HG02763 (cell line): ENCODE data around the gene SET.
A peak's percentile ranks its signal among the peaks of the same experiment; 100 is the strongest.
"Not testable (repeated sequence)": the region's sequence is repeated elsewhere in the genome, so short reads cannot be mapped to it uniquely, and the experiment has no call there.

Experiments
- ATAC-seq: cut with Tn5 transposase; IDR thresholded peaks from one replicate; pipeline ENCODE4 v1.9.1; 2021; ENCODE audit warnings: mild to moderate bottlenecking, moderate library complexity; ENCODE audit not compliant: unreplicated experiment

SET gene, protein sequence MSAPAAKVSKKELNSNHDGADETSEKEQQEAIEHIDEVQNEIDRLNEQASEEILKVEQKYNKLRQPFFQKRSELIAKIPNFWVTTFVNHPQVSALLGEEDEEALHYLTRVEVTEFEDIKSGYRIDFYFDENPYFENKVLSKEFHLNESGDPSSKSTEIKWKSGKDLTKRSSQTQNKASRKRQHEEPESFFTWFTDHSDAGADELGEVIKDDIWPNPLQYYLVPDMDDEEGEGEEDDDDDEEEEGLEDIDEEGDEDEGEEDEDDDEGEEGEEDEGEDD

DNA sequence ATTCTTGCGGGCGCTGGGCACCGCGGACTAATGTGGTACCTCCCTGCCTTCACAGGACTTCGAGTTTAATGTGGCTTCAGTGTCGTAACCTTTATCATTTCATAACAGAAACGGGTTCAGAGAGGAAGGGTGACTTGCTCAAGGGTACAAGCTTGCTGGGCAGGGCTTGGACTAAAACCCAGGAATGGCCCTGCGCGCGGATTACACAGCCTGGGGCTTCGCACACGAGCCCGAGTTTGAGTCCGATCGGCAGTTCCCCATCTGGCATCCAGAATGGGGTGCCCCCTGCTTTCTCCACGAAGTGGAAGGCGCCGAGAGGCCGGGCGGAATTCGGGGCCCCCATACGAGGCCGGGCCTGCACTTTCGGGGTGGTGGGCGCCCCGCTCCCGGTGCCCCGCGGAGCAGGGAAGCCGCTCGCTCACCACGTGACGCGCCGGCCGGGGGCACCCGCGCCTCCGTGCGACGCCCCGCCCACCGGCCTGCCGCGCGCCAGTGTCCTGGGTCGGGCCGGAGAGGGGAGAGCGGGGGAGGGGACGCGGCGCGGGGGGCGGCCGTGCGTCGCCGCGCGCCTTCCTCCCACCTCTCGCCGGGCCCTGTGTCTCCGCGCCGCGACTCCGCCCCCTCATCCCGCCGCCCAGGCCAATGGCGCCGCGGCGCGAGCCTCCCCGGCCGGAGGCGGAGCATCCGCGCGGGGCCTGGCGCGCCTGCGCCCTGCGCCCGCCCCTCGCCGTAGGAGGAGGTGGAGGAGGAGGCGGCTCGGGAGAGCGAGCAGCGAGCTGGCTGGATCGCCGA is at the start of gene SET:
SET (plus strand) TSS at position 722 of the 792 bp plus-strand sequence. CDS start 361 bp downstream, outside the sequence.
- peak; percentile 75 for ATAC-seq

DNA sequence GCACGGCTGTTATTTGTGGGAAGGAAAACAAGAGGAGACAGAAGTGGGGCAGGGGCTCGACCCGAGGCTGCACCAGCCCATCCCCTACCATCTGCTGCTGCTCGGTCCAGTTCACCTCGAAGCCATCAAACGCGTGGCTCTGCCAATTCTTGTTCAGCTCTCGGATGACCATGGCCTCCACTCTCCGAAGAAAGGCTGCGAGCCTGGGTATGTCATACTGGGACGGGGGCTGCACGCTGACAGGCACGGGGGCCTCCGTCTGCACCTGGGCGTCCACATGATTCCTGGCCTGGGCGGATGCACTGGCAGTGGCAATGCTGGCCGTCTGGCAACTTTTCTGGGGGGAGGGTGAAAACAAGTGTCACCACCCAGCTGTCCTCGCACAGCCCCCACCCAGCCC is 48.4 kb upstream of the SET start:
- ATAC-seq: no peak

DNA sequence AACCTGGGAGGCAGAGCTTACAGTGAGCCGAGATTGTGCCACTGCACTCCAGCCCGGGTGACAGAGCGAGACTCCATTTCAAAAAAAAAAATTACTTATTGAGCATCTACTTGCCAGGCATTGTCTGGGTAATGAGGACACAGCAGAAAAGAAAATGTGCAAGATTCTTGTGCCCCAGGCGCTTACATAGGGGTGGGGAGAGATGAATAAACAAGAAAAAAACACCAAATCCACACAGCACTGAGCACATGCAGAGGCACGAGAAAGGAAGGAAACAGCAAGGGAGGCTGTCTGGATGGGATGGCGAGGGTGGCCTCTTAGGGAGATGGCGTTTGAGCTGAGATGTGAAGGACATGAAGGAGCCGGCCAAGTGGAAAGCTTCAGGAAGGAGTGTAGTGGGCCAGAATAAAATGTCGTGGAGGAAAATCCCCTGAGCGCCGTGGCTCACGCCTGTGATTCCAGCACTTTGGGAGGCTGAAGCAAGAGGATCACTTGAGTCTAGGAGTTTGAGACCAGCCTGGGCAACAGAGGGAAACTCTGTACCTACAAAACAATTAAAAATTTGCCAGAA is 46.3 kb upstream of the SET start:
- no peak for ATAC-seq

DNA sequence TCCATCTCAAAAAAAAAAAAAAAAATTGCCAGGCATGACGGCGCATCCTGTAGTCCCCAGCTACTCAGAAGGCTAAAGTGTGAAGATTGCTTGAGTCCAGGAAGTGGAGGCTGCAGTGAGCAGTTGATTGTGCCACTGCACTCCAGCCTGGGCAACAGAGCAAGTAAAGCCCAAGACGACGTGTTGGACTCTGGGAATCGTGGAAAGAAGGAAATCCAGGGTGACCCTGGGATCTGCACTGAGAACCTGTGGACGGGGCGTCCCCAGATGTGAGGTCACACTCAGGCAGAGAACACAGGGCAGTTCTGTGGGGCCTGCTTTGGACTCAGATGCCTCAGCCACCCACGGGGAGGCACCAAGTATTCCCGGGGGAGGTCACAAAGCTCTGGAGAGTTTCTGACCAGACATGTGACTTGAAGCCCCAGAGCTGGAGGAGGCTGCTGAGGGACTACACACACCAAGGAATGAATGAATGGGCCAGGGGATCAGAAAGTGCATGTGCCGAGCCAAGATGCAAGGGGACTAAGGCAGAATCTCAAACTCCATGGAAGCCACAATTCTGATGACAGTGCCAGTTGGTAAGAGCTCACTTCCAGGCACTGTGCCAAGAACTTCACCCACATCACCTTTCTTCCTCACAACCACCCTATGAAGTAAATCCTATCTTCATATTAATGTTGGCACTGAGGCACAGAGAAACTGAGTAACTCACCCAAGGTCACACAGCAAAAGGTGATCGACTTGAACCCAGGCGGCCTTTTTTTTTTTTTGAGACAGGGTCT is 45.3 kb upstream of the SET start:
- peak; percentile 49 for ATAC-seq

DNA sequence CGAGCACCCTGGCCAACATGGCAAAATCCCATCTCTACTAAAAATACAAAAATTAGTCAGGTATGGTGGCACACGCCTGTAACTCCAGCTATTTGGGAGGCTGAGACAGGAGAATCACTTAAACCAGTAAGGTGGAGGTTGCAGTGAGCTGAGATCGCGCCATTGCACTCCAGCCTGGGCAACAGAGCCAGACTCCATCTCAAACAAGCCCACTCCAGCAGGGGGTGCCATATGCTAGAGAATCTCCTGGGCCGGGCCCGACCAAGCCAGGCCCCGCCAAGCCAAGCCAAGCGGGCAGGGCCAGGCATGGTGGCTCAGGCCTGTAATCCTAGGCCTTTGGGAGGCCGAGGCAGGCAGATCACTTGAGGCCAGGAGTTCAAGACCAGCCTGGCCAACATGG is 40.8 kb upstream of the SET start:
- ATAC-seq: not testable (repeated sequence)

DNA sequence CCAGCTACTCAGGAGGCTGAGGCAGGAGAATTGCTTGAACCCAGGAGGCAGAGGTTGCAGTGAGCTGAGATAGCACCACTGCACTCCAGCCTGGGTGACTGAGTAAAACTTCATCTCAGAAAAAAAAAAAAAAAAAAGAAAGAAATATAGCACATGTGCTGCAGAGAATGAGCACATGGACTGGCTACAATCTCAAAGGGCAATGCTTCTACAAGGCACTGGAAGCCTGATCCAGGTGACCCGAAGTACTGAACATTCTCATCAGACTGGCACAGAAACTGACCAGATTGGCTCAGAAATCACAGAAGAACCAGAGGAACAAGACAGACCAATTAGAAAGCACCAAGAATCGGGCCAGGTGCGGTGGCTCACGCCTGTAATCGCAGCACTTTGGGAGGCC is 37.2 kb upstream of the SET start:
- ATAC-seq: no peak

DNA sequence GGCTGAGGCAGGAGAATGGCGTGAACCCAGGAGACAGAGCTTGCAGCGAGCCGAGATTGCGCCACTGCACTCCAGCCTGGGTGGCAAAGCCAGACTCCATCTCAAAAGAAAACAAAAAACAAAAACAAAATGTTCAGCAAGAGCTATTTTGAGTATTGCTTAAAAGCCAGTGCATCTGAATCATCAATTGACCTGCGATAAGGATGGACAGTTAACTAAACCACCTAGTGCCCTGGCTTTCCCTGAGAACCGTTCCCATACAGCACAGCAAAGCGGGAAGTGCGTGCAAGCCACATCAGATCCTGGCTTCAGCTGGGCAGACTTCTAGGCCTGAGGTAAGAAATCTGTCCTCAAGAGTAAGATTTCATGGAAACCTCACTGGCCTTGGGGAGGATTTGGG is 35.1 kb upstream of the SET start:
- ATAC-seq: no peak

DNA sequence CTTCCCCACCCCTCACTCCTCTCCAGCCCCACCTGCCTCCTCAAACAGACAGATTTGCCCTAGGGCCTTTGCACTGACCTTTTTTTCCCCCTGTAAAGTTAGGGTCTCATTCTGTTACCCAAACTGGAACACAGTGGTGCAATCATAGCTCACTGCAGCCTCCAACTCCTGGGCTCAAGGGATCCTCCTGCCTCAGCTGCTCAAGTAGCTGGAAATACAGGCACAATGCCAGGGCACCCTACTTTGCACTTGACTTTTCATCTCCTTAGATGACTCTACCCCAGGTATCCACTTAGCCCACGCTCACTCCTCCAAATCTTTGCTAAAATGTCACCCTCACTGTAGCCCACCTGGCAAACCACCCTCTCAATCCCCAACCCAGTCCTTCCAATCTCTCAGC is 34.5 kb upstream of the SET start:
- ATAC-seq: no peak

DNA sequence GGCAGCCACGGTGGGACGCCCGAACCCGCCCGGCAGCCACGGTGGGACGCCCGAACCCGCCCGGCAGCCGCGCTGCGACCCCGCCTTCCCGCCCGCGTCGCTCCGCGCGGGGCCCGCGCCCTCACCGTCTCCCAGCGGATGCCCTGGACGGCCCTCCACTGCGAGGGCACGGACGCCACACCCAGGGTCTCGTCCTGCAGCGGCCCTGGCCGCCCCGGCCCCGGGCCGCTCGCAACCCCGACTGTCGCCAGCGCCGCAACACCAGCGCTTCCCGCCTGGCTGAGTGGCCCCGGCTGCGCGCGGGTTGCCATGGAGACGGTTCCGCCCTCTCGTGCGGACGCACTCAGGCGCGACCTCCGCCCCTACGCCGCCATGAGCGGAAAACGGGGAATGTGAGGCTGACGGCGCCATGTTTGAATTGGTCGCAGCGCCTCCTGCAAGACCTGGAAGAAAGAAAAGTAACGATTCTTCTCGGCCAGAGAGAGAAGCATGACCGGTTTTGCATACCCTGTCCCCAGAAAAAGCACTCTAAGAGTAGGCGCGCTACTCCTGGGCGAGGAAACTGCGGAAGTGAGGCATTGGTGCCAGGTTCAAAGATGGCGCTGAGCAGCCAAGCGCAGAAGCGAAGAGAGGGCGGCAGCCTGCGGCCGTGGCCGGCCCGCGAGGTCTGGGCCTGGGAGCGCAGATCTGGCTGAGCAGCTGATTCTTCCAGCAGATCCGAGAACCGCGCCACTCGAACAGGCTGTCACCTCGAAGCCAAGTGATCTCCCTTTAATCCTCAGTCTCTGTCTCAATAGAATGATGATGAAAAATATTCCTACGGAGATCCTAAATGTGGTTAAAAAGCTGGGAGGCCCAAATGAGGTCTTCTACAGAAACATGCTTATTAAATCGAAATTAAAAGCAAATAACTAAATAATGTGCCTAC is 32.3 kb upstream of the SET start, which contains the start of gene DYNC2I2:
DYNC2I2 (minus strand) TSS at position 432 of the 928 bp plus-strand sequence; CDS start at position 311, 121 bp downstream.
- ATAC-seq: peak; percentile 69

DNA sequence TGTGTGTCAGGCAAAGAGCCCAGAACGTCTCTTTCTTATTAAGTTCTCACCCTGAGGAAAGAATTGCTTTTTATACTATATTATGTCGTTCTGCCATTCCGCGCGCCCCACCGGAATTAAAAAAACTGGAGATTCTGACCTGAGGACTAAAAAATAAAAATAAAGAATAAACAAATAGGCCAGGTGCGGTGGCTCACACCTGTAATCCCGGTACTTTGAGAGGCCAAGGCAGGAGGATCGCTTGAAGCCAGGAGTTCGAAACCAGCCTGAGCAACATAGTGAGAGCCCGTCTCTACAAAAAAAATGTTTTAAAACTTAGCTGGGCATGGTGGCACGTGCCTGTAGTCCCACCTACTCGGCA is 31.7 kb upstream of the SET start:
- ATAC-seq: no peak

DNA sequence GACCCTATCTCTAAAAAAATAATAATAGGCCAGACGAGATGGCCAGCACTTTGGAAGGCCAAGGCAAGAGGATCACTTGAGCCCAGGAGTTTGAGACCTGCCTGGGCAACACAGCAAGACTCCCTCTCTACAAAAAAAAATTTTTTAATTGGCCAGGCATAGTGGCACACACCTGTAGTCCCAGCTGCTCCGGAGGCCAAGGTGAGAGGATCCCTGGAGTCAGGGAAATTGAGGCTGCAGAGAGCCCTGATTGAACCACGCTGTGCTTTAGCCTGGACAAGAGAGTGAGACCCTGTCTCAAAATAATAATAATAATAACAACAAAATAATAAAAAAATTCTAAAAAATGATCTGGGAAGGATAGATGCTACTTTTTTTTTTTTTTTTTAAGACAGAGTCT is 31.2 kb upstream of the SET start:
- no peak for ATAC-seq

DNA sequence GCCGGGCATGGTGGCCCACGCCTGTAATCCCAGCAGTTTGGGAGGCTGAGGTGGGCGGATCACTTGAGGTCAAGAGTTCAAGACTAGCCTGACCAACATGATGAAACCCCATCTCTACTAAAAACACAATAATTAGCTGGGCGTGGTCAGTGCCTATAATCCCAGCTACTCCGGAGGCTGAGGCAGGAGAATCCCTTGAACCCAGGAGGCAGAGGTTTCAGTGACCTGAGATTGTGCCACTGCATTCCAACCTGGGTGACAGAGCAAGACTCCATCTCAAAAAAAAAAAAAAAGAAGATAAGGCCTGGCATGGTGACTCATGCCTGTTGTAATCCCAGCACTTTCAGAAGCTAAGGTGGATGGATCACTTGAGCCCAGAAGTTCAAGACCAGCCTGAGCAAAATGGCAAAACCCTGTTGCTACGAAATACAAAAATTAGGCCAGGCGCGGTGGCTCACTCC is 22.5 kb upstream of the SET start:
- ATAC-seq: not testable (repeated sequence)

DNA sequence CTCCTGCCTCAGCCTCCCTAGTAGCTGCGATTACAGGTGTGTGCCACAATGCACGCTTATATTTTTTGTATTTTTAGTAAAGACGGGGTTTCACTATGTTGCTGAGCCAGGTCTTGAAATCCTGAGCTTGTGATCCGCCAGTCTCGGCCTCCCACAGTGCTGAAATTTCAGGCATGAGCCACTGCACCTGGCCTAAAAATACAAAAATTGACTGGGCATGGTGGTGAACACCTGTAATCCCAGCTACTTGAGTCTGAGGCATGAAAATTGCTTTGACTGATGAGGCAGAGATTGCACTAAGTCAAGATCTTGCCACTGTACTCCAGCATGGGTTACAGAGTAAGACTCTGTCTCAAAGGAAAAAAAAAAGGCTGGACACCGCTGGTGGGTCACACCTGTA is 19.2 kb upstream of the SET start:
- ATAC-seq: no peak

DNA sequence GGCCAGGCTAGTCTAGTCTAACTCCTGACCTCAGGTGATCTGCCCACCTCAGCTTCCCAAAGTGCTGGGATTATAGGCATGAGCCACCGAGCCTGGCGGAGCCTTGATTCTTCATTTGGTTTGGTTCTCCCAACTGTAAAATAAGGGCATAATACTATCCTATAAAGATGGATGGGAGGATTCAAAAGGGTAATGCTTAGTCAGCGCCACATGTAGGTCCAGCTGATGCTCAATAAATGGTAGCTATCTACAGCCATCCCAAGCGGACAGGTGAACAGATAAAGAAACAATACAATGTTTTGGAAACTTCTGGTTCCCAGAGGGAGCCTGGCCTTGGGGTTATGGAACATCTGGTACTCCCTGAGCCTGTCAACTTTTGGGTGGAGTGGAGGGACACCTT is 13.6 kb upstream of the SET start:
- no peak for ATAC-seq

DNA sequence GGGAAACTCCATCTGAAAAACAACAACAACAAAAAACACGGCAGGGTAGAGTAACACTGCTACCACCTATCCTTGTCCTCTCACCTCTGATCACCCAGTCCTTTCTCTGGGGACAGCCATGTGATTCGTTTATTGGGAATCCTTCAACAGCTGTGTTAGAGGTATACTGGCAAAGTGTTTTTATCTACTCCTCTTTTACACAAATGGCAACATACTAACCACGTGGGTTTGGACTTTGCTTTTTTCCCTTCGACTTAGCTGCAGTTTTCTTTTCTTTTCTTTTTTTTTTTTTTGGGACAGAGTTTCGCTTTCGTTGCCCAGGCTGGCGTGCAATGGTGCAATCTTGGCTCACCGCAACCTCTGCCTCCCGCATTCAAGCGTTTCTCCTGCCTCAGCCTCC is 11.2 kb upstream of the SET start:
- ATAC-seq: no peak

DNA sequence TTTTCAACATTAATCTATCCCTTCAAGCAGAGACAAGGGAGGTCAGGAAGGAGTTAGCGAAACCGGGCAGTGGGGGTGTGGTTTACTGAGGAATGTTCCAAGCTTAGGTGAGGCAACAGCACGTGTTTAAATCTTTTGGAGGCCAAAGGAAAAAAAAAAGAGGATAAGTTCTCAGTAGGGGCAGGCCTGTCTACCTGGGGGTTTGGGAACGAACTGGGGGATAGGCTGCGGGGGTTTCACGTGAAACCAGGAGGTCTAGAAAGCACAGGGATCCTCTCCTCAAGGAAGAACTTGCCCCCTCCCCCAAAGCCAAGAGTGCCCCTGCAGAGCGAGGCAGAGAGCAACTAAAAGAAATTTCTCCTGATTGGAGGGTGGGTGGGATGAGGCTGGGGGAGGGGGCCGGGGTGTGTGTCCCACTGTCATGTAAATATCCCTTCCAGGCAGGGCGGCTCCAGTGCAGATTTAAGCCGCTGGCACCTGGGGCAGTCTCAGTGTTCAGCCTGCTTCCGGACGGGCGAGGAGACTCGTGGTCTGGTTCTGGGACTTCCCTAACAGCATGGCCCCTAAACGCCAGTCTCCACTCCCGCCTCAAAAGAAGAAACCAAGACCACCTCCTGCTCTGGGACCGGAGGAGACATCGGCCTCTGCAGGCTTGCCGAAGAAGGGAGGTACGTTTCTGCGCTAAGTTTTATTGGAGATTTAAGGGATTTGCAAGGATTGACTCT is 5.5 kb upstream of the SET start:
- ATAC-seq: no peak

DNA sequence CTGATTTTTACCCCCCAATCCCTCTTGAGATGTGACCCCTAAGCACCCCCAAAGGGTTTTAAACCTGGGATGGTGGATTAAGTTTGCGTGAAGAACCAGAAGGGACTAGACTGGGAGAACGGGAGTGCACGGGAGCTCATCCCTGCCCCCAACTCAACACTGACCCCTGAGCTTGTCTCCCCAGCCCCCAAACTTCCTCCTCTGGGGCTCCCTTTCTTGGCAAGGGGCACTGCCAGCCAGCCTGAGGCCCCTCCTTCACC is 5.0 kb upstream of the SET start:
- ATAC-seq: no peak

DNA sequence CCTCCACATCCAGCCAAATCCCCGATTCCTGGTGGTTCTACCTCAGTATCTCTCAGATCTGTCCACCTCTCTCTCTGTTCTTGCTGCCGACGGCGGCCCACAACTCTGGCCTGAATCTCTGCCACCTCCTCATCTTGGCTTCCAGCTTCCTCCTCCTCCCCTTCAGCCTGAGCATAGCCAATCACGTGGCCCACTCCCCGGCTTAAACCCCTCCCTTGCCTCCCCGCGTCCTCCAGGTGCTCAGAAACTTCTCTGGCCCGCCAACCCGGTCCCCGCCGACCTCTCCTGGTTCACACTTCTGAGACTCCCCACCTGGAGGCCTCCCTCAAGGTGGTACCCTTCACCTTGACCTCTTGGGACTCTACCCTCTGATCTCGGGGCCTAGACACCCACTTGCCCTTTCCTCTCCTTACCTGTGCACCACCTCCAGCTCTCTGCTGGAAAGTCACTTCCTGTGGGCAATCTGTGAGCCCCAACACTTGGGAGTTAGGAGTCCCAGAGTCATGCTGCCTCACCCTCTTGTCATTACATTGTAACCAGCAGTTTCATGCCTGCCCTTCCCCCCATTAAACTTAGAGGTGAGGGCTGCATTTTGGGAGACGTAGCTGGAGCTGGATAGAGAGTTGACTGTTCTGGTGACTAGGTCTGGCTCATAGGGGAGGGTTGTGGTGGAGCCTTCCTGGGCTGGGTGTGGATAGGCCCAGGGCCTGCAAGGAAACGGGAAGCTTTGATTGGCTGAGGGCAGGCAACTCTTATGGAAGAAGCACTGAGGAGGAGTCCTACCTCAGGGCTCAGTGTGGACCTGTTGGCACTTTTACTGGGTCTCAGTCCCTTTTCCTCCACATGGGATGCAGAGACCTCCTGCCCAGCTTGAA is 4.5 kb upstream of the SET start:
- no peak for ATAC-seq
